Measurements from ENCODE around the gene SIGLEC8.
"Not testable (repeated sequence)": the region's sequence is repeated elsewhere in the genome, so short reads cannot be mapped to it uniquely, and the experiment has no call there.

The SIGLEC8 gene

DNA sequence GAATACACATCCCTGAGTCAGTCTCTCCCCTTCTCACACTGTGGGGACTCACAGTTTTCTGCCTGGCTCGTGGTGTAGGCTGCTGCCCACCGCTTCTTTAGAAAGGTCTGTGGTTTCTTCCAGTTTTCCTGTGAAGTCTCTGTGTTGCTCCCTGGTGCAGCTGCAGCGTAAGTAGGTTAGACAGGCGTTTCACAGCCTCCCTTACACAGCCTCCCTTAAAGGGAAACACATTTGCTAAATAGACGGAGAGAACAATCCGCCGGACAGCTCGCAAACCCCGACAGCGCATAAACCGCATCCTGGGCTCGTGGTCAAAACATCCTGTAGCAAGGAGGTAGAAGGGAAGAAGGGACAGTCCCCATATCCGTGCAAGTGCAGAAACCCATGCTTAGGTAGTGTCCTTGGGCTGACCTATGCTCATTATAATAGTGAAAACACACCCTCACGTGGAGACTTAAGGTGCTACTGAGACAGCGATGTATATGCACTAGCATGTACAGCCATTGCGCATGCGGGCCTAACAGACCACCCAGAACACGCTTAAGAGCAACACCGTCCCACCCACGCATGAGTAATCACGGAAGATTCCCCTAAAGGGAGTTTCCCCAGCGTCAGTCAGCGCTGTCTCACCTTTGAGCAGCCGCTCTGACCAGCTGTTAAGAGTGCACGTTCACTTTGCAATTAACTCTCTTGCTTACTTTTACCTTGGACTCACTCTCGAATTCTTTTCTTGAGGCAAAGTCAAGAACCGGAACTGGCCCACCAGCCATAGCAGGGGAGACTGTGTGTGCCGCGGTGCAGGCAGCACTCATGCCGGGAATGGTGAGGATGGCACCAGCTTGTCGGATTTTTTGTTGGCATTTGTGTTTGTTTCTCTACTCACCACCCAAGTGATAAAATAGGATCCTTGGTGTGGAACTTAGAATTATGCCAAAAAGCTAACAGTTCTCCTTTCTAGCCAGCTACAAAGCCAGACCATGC is 16.6 kb downstream of the SIGLEC8 start:
- no peak for DNase-seq

DNA sequence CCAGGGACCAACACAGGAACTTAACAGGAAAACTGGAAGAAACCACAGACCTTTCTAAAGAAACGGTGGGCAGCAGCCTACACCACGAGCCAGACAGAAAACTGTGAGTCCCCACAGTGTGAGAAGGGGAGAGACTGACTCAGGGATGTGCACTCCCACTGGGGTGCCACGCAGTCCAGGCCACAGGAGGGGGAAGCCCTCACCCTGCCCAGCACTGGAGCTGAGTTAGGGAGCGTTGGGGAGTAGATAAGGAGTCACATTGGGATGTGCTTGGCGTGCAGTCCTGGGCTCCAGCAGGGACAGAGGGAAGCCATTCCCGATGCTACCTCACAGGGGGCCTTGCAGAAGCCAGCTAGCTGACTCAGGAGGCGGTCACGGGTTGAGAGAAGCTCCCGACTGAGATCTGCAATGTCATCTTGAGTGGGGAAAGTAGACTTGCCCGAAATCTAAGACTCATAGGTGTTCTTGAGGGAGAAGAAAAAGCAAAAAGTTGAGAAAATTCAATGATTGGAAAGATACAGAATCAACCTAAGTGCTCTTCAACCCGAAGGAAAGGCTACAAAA is 17.3 kb downstream of the SIGLEC8 start:
- no peak for DNase-seq

DNA sequence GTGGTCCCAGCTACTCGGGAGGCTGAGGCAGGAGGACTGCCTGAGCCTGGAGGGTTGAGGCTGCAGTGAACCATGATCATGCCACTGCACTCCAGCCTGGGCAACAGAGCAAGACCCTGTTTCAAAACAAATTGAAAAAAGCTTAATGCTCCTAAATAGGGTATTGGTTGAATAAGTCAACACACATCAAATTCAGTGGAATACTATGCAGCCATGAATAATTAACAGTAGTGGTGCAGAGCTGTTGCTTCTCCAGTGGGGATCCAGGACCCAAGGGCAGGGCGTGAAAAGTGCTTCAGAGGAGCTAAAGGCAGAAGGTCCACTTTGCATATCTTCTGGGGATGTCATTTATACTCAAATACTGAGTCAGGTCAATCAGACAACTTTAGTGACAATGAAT is 18.2 kb downstream of the SIGLEC8 start:
- no peak for DNase-seq

DNA sequence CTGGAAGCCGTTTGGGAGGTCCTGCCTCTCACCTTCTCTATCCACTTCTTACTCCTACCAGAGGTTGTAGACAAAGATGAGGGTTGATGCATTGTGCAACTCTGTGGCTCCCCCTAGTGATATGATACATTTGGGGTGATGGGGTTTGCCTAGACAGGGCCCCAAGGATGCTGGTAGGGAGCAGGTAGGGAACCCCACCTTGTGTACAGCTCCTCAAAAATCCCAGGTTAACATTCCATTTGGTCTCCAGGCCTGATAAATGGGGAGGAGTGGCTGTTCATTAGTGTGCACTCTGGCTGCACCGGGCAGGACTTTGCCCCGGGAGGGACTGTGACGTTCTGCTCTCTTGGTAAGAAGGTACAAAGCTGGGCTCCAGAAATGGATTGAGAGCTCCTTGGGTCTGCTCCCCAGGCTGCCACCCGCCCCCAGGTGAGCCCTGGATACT is 19.2 kb downstream of the SIGLEC8 start:
- no peak for DNase-seq

DNA sequence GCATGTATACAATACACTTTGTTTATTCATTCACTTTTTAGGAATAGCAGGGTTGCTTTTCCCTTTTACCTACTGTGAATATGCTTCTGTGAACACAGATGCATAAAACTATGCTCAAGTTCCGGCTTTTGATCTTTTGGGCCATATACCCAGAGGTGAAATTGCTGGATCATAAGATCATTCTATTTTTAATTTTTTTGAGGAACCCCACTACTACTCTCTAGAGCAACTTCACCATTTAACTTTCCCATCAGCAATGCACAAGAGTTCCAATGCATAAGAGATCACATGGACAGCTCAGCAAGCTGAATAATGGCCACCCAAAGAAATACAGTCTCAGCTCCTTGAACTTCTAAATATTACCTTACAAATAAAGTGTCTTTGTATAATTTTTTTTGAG is 23.8 kb downstream of the SIGLEC8 start:
- DNase-seq, result no peak

DNA sequence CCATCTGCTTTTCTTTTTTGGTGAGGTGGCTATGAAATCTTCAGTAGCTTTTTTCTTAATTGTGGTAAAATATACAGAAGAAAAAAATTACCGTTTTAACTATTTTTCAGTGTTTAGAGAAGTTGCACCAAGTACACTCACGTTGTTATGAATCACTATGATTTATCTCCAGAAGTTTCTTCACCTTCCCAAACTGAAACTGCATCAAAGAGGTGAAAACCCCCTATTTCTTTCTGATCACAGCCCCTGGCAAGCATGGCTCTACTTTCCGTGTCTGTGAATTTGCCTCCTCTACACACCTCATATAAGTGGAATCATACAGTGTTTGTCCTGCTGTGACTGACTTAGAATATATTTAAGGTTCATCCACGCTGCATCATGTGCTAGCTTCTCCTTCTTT is 25.2 kb downstream of the SIGLEC8 start:
- no peak for DNase-seq

DNA sequence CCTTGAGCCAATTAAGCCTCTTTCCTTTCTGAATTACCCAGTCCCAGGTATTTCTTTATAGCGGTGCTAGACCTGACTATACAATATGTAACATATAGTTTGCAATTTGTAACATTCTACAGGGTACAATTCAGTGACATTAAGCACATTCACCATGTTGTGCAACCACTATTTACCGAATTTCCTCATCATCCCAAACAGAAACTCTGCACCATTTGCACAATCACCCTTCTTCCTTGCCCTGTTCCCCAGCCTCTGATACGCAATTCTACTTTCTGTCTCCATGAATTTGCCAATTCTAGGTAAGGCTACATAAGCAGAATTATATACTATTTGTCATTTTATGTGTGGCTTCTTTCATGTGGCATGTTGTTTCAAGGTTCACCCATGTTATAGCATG is 27.1 kb downstream of the SIGLEC8 start:
- DNase-seq, result no peak

DNA sequence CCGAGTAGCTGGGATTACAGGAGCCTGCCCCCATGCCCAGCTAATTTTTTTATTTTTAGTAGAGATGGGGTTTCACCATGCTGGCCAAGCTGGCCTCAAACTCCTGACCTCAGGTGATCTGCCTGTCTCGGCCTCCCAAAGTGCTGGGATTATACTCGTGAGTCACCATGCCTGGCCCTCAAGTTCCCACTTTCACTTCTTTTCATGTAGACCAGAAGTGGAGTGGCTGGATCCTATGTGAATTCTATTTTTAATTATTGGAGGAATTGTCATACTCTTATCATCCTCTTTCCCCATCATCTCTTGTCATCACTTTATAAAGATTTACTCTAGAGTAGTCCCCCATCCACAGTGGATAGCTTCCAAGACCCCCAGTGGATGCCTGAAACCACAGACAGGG is 28.0 kb downstream of the SIGLEC8 start:
- no peak for DNase-seq

DNA sequence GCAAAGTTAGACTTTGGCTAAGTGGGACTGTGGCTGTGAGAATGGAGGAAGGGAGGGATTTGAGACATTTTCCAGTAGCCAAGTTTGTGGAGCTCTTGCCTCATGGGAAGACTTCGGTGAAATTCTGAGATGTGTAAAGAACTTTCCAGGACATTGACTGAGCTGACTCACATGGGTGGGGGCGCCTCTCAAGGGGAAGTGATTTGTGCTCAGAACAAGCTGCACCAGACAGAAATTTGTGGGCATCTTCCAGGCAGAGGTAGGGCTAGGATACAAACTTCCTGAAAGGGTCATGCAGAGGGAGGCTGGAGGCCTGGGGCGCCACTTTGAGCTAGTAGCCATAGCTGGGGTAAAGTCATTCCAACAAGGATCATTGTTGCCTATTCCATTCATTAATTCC is 31.1 kb downstream of the SIGLEC8 start:
- DNase-seq, result no peak

DNA sequence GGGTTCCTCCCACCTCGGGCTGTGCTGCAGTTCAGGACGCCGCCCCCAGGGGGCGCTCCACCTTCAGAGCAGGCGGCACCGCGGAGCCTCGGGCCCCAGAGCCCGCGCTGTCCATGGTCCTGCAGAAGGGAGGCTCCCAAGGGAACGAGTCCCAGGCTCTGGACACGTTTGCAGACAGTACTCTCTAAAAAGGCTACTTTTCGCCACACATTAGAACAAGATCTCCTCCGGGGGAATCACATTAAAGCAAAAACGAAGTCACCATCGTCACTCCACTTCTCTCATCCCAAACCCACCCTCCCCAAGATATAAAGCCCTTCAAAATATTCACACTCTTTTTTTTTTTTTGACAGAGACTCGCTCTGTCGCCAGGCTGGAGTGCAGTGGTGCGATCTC is 36.2 kb downstream of the SIGLEC8 start:
- peak; percentile 81 for DNase-seq

DNA sequence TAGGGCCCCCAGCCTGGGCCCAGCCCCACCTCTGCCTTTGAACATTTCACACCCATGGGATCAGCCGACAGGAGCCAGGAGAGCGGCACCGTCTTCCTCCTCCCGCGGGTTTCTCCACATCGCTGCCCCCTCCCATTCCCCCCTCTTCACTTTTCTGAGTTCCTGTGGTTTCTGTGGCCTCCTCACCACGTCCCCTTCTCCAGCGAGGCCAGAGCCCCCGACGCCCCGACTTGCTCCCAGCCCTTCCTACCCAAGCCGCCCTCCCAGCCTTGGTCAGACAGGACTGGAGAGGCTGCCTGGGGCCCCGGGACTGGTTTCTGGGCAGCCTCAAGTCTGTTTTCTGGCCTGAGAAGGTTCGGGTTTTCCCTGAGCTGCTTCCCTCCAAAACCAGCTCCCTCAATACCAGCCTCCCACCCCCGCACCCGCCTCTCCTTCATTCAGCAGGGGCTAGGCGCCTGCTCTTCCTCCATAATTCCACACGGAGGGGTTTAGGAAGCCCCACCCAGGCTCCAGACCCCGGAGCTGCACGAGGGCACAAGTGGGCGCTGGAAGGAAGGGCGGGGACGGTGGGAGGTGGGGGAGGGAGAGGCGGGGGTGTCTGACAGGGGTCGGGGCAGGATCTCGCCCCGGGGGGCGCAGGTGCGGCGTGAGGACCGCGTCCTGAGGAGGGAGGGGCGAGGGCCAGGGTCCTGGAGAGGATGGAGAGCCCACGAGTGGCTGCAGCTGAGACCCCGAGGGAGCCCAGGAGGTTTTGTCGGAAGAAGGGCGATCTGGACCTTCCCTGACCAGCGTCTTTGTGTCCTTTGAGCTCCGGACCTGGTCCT is 36.8 kb downstream of the SIGLEC8 start:
- no peak for DNase-seq

DNA sequence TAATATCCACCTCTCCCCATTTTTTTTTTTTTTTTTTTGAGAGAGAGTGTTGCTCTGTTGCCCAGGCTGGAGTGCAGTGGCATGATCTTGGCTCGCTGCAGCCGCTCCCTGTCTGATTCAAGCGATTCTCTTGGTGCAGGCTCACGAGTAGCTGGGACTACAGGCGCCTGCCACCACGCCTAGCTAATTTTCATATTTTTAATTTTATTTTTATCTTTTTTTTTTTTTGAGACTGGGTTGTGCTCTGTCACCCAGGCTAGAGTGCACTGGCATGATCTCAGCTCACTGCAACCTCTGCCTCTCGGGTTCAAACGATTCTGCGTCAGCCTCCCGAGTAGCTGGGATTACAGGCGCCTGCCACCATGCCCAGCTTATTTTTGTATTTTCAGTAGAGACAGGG is 37.7 kb downstream of the SIGLEC8 start:
- DNase-seq, result not testable (repeated sequence)

DNA sequence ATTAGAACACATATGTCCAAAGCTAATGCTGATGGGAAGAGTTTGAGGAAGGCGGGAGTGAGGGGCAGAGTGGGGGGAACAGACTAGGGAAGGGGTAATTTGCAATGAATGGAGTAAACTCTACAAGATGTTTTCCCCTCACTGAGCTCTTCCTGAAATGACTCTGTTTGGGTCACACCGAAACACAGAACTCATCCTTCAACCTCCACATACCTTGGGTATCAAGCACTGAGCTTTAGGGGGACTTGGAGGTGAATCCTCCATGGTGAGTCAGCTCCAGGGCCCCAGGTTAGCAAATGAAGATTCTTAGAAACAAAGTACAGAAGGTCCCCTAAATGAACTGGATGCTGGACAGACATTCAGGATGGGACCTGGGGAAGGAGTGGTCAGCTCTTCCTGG is 39.5 kb downstream of the SIGLEC8 start:
- no peak for DNase-seq

DNA sequence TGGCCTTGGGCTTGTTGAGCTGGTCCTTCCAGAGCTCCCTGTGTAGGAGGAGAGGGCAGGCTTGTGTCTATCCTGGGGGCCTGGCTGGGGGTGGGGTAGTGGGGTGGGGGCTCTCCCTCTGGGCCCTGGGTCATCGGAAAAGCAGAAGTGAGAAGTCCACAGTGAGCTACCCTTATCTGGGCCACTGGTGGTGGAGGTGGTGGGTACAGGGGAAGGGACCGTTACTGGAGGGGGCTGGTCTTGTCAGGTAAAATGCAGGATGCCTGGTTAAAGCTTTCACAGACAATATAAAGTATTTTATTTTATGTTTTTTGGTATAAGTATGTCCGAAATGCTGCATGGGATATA is 40.5 kb downstream of the SIGLEC8 start:
- DNase-seq, result no peak

DNA sequence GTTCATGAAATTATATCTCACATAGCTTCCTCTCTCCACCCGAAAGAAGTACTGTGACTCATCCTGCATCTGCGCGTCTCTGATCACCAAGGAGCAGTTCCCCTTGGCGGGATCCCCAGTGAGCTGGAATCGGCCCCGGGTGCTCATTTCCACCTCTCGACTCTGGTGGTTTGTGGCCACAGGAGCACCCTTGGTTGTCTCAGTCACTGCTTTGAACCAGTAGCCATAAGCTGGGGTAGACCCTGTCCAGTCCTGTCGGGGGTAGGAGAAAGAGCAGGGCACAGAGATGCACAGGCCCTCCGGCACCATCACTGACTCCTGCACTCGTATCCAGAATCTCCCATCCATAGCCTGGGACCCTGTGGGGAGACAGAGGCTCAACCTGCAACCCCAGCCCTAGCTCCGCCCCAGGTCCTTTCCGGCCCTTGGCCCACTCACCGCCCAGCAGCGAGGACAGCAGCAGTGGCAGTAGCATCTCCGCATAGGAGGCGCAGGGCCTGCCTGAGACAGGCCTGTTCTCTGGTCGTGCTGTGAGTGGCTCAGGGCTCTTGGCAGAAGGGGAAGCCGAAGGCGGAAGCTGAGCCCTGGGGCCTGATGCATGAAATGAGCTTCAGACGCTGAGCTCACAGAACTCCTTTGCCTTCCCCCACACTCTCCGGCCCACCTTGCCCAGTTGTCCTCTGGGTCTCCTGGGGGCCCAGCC is 41.0 kb downstream of the SIGLEC8 start, which contains the start of gene SIGLEC10:
Gene SIGLEC10 (minus strand): TSS at position 536 of the 703 bp plus-strand sequence. CDS start 61 bp downstream, at position 475.
- peak; percentile 44 for DNase-seq

DNA sequence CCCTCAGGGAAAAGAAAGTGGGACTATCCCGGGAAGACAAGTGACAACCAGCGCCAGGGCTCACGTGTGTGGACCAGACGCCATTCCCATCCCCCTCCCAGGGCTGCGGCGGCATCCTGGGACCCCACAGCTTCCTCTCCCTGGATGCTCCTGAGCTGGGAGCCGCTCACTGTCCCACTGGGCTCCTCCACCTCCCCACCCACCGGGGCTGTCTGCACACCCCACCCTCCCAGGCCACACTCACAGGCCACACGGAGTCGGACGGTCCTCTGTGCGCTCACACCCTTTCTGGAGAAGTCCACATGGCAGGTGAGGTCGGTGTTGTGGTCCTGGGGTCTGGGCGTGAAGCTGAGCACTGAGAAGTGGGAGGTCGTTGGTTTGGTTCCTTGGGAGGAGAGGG is 41.8 kb downstream of the SIGLEC8 start:
- DNase-seq, result not testable (repeated sequence)

DNA sequence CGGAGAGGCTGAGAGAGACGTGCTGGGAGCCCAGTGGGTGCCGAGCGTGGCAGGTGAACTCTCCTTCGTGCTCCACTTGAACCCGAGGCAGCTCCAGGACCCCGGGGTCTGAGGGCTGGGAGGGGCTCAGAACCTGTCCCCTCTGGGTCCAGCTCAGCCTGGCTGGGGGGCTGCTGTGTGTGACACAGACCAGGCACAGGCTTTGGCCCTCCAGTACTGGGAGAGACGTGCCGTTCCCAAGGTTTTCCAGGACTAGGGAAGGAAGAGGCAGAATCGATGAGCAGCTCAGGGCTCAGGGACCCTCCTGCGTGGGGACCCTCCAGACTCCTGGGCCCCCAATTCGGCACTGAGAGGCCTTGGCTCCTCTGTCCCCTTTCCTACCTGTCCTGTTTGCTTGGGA is 43.1 kb downstream of the SIGLEC8 start:
- no peak for DNase-seq

DNA sequence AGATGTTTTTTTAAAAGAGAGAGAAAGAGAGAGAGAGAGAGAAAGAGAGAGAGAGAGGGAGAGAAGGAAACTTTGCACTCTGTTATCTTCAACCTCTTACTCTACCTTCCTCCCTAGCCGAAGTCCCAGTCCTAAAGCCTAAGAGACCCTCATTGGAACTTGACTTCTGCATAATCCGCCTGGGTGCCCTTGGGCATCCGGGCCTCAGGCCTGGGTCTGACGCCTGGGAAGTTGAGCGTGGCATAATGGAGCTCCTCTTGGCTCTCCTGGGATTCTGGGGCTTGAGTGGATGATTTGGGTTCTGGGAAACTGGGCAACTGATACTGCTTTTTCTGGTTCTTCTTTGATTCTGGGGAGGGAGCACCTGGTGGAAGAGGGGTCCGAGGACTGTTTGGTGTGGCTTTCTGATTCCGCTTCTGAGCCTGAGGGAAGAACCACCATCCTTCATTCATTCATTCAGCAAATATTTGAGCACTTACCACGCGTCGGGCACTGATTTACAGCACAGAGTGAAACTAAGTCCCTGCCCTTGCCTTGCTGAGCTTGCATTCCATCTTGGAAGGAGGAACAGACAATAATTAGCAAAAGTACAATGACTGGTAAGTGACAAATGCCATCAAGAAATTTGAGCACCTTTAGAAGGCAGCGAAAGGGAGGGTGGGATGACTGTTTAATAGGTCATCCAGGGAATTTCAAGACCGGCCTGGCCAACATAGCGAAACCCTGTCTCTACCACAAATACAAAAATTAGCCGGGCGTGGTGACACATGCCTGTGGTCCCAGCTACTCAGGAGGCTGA is 47.1 kb downstream of the SIGLEC8 start:
- DNase-seq, result no peak

DNA sequence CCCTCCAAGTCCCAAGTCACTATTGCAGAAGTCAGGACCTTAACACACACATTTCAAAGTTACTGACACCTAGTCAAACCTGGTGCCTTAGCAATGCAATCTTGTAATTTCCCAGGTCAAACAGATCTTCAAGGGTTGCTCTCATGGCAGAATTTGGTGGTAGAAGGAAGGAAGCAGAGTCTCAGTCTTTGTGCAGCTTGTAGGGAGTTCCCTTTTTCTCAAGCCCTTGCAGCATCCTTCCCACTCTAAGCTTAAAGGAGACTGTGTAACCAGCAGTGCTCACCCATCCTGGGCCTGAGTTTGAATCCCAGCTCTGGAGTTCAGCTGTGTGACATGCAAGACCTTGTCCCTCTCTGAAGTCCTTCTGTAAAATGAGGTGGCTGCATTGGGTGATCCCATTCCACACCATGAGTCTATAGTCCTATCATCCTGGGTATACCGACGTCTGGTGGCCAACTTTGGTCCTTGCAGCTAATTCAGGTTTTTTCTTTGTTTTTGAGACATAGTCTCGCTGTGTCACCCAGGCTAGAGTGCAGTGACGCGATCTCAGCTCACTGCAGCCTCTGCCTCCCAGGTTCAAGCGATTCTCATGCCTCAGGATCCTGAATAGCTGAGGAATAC is 50.6 kb downstream of the SIGLEC8 start:
- DNase-seq, result no peak

DNA sequence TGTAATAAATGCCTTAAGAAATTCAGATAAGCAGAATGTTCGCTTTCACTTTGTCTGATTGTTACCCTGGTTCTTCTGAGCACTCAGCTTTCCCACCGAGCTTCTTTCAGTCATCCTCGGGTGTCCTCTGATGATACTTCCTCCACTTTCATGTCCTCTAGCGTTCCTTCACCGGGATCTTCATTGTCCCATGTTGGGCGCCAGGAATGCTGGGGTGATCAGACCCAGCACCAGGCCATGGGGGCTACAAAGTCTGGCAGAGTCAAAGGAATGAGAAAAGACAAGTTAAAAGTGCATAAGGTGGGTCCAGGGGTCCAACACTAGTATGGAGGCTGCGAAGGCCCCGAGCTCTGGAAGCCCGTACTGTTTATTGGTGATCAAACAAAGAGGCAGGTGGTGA is 56.1 kb downstream of the SIGLEC8 start:
- no peak for DNase-seq

Data from femur (tissue), 1 donor.